NCI-H2029 (cell line): ENCODE results near the gene SPRED3.
"Not testable (repeated sequence)": the region's sequence is repeated elsewhere in the genome, so short reads cannot be mapped to it uniquely, and the experiment has no call there.

Experiments
- DNase-seq: peaks from one replicate; lab custom pipeline; 2025; lab: John Stamatoyannopoulos, UW

Gene SPRED3, protein sequence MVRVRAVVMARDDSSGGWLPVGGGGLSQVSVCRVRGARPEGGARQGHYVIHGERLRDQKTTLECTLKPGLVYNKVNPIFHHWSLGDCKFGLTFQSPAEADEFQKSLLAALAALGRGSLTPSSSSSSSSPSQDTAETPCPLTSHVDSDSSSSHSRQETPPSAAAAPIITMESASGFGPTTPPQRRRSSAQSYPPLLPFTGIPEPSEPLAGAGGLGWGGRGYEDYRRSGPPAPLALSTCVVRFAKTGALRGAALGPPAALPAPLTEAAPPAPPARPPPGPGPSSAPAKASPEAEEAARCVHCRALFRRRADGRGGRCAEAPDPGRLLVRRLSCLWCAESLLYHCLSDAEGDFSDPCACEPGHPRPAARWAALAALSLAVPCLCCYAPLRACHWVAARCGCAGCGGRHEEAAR

DNA sequence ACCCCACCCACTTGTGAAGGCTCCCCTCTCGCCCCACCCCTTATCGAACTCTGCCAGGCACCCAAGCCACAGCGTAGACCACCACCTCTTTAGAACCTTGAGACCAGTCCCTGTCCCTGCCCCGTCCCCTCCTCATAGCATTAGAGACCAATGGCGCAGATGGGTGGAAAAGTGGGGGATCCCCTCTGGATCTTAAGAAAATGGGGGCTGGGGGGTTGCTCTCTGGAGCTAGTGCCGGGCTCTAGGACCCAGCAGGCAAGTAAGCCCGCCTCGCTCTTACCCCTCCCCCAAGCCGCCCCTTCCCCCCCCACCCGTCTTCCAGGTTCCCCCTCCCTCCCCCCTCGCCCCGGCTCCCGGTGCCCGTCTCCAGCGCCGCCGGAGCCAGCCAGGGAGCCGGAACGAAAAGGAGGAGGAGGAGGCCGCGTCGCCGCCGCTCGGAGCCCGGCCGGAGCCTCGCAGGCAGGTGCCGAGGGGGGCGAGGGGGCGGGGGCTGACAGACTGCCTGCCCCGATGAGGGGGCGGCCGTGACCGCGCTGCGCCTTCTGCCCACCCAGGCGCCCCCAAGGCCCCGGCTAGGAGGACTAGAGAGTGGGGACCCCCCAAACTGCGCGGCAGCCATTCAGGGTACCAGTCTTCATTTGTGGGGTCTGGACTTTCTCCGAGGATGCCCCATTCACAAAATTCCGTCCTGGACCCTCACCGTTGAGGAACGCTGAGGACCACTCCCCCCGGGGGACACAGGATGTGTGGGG, at the start of gene SPRED3:
Gene SPRED3, plus strand, starts transcription at position 349 of the 752 bp plus-strand sequence. CDS start 1,606 bp downstream, outside the sequence.
- peak; percentile 32 for DNase-seq

DNA sequence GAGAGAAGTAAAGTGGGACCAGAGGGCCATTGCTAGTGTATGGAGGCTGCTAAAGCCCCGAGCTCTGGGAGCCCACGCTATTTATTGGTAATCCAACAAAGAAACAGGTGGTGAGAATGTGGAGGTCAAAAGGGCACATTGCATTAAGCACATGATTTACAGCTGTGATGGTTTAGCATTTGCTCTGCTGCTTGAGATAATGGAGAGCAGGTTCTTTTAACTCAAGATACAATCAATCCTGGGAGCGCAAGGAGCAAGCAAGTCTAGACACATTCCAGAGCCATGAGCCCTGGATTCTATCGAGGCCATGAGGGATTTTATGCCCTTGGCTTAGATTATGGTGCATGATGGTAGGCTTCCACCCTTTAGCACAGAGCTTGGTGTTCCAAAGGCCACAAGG, 49.5 kb upstream of the SPRED3 start:
- DNase-seq: not testable (repeated sequence)

DNA sequence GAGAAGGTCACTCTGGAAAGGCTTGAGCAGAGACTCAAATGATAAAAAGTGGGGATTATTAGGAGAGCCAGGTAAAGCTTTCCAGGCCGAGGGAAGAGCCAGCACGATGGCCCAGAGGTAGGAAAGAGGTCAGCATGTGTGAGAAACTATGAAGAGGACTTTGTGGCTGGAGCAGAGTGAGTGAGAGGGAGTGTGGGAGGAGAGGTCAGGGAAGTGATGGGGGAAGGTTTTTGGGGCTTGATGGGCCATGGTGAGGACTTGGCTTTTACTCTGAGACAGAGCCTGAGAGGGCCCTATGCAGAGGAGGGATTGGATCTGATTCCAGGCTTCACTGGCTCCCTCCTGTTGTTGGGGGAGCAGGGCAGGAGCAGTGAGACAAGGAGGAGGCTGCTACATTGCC, 47.6 kb upstream of the SPRED3 start:
- no peak for DNase-seq

- no peak for DNase-seq
Observed at GRCh38 chr19:38346837-38347236, 41.7 kb upstream of the SPRED3 start.

GRCh38 chr19:38350883-38351282, 37.6 kb upstream of the SPRED3 start:
- no peak for DNase-seq

DNA sequence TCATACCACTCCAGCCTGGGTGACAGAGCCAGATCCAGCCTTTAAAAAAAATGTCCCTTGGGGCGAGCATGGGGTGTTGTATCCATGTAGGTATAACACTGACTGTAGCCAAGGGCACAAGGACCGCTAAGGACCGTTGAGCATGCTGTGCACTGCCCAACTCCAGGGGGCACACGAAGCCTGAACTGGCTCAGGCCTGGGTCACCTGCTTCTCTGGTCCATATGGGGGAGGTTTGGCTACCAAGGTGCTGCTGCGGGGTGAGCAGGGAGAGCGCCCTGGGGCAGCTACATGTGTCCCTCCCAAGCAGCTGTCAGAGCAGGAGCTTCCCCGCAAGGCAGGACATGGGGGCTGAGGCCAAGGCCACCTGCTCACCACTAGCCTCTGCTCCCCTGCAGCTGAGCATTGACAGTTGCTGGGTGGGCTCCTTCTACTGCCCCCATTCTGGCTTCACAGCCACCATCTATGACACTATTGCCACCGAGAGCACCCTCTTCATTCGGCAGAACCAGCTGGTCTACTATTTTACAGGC, 36.6 kb upstream of the SPRED3 start:
- DNase-seq: no peak

GRCh38 chr19:38352611-38353010, 35.9 kb upstream of the SPRED3 start:
- DNase-seq: no peak

DNA sequence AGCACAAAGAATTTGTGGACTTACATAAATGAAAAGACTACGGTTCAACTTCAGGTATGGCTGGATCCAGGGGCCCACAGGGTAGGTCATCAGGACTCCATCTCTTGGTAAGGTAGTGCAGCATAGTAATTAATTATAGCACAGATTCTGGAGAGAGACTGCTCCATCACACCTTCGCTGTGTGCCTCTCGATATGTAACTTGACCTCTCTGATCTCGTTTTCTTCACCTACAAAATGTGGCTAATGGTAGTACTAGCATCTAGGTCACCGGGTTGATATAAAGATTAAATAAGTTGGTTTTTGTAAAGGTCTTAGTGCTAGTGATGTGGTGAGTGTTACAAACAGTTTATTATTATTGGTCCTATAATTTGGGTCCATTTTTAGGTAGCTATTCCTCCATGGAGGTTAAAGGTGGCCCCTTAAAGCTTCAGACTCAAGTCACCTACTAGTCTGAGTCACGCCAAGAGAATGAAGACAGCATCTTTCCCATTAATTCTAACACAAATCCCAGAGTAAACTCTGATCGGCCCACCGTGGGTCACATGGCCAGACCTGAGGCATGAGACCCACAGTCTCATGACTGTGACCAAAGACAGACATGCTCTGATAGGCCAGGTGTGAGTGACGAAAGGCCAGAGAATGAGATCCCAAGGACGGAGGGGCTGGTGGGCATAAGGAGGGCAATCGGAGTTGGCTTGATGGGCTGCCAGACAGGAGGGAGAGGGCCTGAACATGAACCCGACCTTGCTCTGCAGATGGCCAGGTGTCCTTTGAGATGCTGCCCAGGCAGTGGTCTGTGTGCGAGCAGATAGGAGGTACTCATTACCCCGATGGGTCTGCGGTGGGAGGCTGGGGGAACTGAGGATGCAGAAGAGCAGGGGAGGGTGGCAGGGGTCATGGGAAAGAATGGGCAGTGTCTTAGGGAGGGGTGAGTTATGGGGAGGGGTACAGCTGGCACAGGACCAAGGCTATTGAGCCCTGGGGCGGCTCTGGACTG, 32.5 kb upstream of the SPRED3 start:
- DNase-seq: no peak

DNA sequence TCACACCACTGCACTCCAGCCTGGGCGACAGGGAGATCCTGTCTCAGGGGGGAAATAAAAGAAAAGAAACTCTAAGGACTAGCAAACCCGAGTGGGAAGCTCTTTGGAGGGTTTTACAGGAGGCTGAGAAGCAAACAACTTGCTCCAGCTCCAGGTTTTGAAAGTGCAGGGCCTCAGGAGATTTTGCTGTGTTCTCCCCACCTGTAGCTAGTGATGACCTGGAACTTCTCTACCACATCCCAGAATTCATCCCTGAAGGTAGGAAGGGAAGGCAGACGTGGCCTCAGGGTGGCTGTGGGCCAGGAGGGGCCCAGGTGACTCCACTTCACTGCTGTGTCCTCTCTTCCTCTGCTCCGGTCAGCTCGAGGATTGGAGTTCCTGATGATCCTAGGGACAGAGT, 30.4 kb upstream of the SPRED3 start:
- DNase-seq: no peak

GRCh38 chr19:38359242-38360021, 29.1 kb upstream of the SPRED3 start:
- no peak for DNase-seq

- DNase-seq: no peak
Observed at GRCh38 chr19:38360351-38360750, 28.1 kb upstream of the SPRED3 start.

DNA sequence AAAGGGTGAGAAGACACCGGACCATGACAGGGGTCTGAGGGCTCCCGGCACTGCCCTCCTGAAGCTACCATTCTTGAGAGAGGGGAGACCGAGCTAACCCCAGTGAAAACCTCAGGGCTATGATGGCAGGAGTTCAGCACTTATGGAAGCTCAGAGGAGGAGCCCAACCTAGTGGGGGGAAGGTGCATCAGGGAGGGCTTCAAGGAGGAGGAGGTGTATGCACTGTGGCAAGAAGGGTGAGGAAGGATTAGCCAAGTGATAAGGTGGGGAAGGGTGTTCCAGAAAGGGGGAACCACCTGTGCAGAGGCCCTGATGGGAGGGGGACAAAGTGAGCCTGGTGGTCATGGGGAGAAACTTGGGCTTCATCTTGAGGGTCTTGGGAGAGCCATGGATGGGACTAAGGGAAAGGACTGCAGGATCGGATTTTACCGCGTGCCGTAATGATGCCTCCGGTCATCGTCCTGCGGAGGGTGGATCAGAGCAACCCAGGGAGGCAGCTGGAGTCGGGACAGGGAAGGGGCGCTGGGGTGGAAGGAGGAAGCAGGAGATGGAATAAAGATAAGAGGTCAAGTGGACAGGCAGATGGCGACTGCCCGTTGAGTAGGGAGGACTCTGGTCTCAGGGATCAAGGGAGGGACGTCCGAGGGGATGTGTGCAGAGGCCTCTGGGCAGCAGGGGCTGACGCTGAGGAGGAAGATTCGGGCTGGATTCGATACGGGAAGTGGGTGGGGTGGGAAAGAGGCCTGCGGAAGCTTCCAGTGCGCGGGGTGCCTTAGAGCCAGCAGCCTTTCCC, 27.5 kb upstream of the SPRED3 start:
- no peak for DNase-seq

DNA sequence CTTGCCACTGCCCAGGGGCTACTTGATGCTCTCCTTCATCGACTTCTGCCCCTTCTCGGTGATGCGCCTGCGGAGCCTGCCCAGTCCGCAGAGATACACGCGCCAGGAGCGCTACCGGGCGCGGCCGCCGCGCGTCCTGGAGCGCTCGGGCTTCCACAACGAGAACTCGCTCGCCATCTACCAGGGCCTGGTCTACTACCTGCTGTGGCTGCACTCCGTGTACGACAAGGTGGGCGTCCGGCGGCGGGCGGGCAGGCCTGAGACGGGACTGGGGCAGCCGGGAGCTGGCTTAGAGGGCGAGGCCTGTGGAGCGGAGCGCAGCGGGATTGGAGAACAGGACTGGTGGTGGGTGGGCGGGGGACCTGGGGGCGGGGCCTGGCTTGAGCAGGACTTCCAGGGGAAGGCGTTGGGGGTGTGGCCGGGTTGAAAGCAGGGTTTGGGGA, 26.8 kb upstream of the SPRED3 start:
- peak; percentile 32 for DNase-seq

DNA sequence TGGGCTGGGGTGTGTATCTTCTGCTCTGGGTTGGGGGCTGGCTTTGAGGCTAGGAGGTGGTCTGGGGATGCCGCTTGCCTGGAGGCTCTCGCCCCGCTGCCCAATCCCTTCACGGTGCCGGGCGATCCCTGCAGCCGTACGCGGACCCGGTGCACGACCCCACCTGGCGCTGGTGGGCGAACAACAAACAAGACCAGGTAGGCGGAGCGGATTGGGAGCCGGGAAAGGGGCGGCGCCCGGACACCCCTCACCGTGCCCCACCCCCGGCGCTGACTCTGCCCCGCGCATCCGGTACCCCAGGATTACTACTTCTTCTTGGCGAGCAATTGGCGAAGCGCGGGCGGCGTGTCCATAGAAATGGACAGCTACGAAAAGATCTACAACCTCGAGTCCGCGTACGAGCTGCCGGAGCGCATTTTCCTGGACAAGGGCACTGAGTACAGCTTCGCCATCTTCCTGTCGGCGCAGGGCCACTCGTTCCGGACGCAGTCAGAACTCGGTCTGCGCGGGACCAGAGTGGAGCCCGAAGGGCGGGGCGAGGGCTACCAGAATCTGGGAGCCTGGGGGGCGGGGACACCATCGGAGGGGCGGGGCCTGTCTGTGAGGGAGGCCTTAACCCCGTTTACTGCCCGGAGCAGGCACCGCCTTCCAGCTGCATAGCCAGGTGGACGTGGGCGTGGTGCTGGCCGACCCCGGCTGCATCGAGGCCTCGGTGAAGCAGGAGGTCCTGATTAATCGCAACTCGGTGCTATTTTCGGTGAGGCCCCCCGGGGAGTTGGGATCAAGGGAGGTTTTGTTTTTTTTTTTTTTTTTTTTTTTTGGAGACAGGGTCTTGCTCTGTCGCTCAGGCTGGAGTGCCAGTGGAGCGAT, 26.2 kb upstream of the SPRED3 start:
- DNase-seq: peak; percentile 17

GRCh38 chr19:38362946-38363688, 25.4 kb upstream of the SPRED3 start:
- not testable (repeated sequence) for DNase-seq

GRCh38 chr19:38367041-38367440, 21.5 kb upstream of the SPRED3 start:
- no peak for DNase-seq

GRCh38 chr19:38369584-38369983, 18.9 kb upstream of the SPRED3 start:
- DNase-seq: no peak

DNA sequence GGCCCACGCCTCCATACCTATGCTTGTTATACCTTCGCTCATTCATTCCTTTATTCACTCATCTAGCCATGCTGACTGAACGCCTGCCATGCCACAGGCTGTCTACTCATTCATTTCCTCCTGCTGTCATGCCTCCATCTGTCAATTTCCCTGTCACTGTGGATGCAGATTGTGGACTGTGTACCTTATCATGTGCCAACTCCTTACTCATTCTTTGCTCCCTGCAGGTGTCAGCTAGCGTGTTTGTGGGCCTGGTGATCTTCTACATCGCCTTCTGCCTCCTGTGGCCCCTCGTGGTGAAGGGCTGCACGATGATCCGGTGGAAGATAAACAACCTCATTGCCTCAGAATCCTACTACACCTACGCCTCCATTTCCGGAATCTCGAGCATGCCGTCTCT, 18.2 kb upstream of the SPRED3 start:
- no peak for DNase-seq
